IPS-18c (cell line): ENCODE results near the gene PRKCD.

Source experiments
- H3K4me3 ChIP-seq: 2 replicates; pipeline ENCODE4 v1.7.0; 2013; ENCODE audit warnings: low read depth, mild to moderate bottlenecking, low read length, moderate library complexity; ENCODE audit not compliant: insufficient read depth
- H3K9me3 ChIP-seq: one replicate; pipeline ENCODE4 v1.6.1; 2013; ENCODE audit warnings: mild to moderate bottlenecking, low read length, moderate library complexity; ENCODE audit not compliant: control insufficient read depth, insufficient read depth

Gene PRKCD

DNA sequence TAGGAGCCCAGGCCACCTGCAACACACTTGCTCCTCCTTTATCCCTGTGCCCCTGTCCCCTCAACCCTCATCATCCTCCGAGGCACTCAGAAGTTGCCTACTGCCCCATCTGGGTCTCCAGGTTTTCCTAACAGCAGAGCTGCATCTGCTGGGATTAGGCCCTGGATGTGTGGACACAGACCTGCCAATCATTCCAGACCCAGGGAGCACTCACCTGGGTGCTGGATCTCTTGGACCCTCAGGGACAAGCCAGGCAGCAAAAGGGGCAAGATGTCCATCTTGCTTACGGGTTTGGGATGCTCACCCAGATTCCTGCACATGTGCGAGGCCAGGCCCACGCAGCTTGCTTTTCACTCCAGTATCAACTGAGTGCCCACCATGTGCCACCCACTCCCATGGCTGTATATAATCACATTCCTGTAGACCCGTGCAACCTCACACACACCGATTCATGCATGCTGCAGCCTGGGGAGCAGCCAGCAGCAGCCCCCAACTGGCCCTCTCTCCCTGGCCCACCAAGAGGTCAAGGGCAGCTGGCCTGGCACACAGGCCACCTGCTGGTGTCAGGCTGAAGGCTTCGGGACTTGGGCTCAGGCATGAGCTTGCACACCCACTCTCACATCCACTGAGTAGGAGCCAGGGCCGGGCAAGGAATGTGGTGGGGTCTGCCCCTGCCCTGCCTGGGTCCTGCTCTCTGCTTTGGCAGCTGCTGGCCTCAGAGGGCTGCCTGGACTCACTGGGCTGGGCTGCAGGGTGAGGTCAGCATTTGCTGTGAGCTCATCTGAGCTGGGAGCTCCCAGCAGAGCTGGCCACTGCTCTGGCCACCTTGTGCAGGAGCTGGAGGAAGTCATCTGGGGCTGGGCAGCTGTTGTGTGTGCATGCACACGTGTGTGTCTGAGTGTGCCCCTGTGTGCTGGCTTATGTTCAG, 14.9 kb downstream of the PRKCD start:
- no peak overlapping the region for H3K4me3 ChIP-seq
- no peaks in the 10 kb centered on the region for H3K9me3 ChIP-seq

DNA sequence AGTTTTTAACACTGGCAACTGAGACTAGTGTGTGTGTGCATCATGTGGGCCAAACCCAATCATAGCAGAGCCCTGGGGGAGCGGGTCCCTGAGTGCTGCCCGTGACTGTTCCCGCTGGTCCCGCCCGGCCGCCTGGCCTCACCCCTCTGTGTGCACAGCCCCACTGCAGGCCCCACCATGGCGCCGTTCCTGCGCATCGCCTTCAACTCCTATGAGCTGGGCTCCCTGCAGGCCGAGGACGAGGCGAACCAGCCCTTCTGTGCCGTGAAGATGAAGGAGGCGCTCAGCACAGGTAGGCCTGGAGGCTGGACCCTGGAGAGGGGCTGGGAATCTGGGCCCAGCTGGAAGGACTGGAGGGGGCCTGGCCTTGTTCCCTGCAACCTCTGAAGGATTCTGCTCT, 17.2 kb downstream of the PRKCD start:
- no peaks in the 10 kb centered on the region for H3K9me3 ChIP-seq
- H3K4me3 ChIP-seq = no peak overlapping the region

DNA sequence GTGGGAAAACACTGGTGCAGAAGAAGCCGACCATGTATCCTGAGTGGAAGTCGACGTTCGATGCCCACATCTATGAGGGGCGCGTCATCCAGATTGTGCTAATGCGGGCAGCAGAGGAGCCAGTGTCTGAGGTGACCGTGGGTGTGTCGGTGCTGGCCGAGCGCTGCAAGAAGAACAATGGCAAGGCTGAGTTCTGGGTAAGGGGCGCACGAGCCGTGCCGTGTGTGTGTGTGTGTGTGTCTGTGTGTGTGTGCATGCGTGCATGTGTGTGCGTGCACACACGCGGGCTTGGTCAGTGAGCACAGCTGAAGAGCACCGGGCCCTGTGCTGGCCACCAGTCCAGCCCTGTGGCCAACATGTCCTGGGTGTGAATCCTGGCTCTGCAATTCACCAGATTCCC, 18.6 kb downstream of the PRKCD start:
- no peak overlapping the region for H3K4me3 ChIP-seq
- no peaks in the 10 kb centered on the region for H3K9me3 ChIP-seq

DNA sequence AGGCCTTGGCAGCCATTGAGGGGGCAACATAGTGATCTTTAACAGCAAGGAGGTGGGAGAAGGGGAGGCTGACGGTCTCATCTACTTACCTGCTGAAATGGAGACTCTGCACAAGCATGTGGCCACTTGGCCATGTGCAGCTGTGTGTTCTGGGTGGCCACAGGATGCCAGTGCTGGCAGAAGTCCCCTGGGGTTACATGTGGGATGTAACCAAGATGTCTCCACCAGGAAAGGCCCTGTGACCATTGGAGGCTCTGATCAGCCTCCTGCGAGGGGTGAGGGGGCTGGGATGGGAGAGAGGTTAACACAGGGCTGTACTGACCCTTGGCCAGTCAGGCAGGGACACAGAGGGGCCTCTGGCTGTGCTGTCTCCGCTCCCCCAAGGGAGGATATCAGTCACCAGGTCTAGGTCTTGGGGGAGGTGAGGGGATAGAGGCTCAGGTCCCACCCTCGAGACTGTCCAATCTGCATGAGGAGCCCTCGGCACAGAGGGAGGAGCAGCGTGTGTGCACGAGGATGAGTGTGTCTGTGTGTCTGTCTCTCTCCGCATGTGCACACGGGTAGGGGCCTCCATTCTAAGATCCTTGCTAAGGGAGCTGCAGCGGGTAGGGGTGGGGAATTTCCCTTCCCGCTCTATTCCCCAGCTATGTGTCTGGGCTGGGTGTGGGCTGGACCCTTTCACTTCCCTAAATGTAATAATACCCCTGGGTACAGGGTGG, 19.5 kb downstream of the PRKCD start:
- no peak overlapping the region for H3K4me3 ChIP-seq
- H3K9me3 ChIP-seq = no peaks in the 10 kb centered on the region

DNA sequence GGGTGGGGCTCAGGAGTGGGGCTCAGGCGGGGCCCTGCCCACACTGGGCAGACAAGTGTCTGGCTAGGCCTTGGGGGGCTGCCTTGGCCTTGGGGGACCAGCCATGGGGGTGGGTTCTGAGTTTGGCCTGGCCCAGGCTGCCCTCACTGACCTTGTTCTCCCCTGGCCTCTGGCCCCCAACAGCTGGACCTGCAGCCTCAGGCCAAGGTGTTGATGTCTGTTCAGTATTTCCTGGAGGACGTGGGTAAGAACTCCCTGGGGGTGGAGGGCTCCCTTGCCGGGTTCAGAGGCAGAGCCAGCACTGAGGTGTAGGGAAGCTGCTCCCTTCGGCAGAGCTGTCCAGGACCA, 20.0 kb downstream of the PRKCD start:
- no peak overlapping the region for H3K4me3 ChIP-seq
- no peaks in the 10 kb centered on the region for H3K9me3 ChIP-seq

DNA sequence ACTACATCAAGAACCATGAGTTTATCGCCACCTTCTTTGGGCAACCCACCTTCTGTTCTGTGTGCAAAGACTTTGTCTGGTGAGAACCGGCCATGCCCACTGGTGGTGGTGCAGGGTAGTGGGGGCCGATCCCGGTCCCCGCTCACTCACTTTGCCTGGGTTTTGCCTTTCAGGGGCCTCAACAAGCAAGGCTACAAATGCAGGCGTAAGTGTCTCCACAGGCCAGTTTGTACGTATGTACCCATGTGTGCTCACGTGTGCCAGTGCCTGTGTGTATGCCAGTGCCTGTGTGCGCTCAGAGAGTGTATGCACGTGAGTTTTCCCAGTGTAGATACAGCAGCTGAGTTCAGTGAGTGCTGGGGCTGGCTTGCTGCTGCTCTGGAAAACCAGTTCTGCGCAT, 20.5 kb downstream of the PRKCD start:
- Histone ChIP-seq H3K4me3 (no peak overlapping the region), H3K9me3 (no peaks in the 10 kb centered on the region)

DNA sequence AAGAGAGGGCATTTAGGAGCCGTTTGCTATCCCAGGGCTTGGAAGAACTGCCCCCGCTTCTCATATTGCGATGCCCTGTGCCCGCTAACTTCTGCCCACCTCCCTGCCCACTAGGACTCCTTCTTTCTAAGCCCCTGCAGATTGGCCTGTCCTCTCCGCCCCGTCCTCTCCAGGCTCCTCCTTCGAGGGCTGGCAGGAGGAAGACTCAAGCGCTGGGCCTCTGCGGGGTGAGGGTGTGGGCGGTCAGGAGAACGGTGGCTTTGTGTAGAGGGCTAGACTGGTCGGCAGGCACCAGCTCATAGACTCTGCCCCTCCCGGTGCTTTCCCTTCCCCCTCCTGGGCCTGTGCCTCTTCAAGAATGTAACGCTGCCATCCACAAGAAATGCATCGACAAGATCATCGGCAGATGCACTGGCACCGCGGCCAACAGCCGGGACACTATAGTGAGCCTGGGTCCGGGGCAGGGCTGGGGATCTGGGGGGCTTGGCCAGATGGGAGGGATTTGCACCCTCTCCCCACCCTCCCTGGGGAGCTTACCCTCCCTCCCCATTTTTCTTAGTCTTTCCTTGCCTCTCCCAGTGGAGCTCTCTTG, 21.9 kb downstream of the PRKCD start:
- Histone ChIP-seq H3K4me3 (no peak overlapping the region), H3K9me3 (no peaks in the 10 kb centered on the region)

DNA sequence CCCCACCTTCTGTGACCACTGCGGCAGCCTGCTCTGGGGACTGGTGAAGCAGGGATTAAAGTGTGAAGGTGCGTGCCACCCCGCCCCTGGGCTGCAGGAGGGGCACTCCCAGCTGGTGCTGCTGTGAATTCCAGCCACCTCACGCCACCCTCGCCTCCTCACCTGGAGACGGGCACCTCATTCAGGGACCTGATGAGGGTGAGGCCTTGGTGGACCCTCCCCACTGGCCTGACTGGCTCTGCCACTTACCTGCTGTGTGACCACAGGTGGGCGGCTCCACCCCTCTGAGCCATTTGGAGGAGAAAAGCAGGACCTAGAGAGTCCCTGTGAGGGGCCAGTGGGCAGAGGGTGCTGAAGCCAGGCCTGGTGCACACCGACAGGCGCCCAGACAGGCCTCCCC, 22.5 kb downstream of the PRKCD start:
- Histone ChIP-seq H3K9me3 (no peaks in the 10 kb centered on the region), H3K4me3 (no peak overlapping the region)

DNA sequence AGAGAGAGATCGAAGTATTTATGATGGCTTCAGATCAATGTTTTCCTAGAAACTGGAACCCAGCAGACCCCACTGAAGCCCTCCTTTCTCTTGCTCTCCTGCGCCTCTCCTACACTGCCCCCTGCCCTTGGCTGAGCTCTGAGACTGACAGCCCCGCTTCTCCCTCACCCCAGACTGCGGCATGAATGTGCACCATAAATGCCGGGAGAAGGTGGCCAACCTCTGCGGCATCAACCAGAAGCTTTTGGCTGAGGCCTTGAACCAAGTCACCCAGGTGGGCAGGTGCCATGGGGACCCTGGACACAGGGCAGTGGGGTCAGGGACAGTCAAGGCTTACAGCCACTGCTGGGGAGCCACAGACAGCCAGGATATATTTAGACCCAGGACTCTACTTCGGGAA, 23.7 kb downstream of the PRKCD start:
- Histone ChIP-seq H3K9me3 (no peaks in the 10 kb centered on the region), H3K4me3 (no peak overlapping the region)

DNA sequence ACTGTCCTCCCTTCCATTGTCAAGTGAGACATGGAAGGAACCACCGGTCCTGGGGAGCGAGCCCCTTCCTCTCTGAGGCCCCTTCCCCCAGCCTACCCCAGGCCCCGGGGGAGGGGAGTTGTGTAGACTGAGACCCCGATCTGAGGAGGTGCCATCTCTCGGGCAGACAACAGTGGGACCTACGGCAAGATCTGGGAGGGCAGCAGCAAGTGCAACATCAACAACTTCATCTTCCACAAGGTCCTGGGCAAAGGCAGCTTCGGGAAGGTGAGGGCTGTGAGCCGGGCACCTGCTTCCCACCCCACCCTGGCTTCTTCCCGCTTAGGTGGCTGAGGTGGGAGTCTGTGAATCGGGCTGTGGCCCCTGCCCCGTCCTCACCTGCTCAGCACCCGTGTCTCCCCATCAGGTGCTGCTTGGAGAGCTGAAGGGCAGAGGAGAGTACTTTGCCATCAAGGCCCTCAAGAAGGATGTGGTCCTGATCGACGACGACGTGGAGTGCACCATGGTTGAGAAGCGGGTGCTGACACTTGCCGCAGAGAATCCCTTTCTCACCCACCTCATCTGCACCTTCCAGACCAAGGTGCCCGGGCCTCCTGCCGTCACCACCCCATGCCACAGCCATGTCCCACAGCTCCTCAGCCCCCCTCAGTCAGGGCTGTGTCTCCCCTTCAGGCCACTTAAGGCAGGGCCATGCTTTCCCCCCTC, 24.9 kb downstream of the PRKCD start:
- Histone ChIP-seq H3K9me3 (no peaks in the 10 kb centered on the region), H3K4me3 (no peak overlapping the region)

DNA sequence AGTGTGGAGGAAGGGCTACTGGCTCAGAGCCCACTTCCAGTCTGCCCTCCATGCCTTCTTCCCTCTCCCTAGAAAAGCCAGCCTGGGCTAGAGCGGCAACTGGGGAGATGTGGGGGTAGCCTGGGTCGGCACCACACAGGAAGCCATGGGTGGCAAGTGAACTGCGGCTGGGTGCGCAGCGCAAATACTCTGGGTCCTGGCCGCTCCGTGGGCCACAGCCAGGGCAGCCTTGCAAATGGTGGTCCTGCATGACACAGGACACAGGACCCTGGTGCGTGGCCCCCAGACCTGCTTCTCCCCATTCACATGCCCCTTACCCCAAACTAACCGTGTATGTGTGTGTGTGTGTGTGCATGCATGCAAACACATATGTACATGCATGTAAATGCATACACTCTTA, 25.7 kb downstream of the PRKCD start:
- Histone ChIP-seq H3K4me3 (no peak overlapping the region), H3K9me3 (no peaks in the 10 kb centered on the region)

DNA sequence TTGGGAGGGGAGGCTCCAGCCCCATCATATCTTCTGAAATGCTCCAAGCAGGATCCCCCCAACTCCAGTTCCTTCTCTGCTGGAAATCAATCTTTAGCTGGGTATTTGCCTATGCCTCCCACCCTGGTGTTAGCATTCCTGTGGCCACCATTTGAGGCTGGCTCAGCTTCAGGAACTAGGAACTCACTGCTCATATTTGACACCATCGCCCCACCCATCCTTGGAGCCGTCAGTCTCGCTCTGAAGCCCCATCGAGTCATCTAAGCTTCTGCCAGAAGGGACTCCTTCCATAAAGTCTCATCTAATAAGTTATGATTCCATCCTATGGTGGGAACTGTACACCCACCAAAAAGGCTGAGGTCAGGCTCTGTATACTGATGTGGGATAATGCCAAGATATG, 26.4 kb downstream of the PRKCD start:
- H3K4me3 ChIP-seq = no peak overlapping the region
- no peaks in the 10 kb centered on the region for H3K9me3 ChIP-seq

DNA sequence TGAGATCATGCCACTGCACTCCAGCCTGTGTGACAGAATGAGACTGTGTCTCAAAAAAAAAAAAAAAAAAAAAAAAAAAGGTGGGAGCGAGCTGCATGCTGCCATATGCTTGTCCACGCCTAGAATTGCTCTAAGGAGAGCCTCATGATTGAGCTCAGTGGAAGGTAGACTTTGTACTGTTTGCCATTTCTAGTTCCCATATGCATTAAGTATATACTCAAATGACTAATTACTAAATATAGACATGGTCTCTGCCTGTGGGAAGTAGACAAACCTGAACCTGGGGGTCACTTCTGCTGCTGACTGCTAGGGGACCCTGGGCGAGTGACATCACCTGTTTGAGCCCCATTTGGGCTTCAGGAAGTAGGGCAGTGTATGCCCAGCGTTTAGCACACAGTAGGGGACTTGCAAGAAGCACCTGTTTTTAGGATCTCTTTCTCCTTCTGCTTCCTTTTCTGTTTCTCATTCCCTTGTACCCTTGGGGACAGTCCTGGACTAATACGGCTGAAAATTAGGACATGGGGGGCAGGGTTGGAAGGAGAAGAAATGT, 27.2 kb downstream of the PRKCD start:
- H3K4me3 ChIP-seq = no peak overlapping the region
- no peaks in the 10 kb centered on the region for H3K9me3 ChIP-seq

DNA sequence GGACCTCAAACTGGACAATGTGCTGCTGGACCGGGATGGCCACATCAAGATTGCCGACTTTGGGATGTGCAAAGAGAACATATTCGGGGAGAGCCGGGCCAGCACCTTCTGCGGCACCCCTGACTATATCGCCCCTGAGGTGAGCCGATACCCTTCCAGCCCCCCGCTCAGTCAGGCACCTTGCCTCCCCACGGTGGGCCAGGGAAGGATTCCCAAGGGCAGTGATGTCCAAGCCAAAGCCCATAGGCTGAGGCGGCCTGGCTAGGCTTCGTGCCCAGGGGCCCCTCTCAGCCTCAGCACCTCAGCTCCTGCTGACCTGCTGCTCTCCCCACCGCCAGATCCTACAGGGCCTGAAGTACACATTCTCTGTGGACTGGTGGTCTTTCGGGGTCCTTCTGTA, 27.7 kb downstream of the PRKCD start:
- H3K9me3 ChIP-seq = no peaks in the 10 kb centered on the region
- no peak overlapping the region for H3K4me3 ChIP-seq

DNA sequence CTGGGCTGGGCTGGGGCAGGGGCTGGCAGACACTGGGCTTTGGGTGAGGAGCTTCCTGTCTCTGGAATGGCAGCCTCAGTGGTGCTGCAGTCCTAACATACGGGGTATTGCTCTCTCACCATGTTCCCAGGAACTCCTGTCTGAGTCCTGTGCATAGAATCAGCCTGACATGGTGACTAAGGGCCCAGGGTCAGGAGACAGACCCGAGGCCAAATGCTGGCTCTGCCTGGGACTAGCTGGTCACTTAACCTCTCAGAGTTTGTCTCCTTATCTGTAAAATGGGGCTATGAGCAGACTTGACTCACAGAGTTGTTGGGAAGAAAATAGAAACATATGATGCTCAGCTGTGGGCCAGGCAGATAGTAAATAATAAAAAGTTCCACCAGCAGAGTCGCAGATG, 28.3 kb downstream of the PRKCD start:
- Histone ChIP-seq H3K9me3 (no peaks in the 10 kb centered on the region), H3K4me3 (no peak overlapping the region)

DNA sequence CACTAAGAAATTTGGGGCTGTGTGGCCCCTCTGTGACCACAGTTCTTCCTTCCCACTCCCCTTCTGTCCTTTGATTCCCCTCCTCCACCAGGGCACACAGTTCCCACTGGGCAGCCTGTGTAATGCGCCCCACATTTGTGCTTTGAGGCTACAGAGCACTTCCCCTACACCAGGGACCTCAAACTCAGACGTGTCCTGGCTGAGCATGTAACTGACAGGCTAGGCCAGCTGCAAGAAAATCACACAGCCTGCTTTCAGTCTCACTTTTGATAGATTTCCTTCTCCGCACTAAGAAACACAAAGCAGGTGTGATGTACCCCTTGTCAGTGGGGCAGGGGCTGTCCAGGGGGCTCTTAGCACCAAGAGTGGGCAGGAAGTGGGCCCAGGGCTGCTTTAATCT, 29.6 kb downstream of the PRKCD start:
- H3K4me3 ChIP-seq = no peak overlapping the region
- no peaks in the 10 kb centered on the region for H3K9me3 ChIP-seq

DNA sequence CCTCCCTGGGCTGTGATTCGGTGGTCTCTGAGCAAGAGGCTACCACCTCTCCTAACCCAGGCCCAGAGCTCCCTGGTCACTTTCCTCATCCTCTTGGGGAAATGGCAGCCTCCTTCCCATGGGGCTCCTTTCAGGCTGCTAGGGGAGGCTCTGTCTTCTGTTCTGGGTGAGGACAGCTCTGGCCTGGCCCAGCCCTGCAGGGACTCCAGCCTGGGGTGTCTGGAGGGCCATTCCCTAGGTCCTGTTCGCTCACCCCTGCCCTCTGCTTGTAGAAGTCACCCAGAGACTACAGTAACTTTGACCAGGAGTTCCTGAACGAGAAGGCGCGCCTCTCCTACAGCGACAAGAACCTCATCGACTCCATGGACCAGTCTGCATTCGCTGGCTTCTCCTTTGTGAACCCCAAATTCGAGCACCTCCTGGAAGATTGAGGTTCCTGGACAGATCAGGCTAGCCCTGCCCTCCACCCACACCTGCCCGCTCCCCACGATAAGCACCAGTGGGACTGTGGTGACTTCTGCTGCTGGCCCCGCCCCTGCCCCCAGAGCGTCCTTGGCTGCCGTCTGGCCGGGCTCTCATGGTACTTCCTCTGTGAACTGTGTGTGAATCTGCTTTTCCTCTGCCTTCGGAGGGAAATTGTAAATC, 30.9 kb downstream of the PRKCD start:
- no peak overlapping the region for H3K4me3 ChIP-seq

More for the DNA sequence above, 30.9 kb downstream of the PRKCD start:
- H3K9me3 ChIP-seq = no peaks in the 10 kb centered on the region
